GM18505 (cell line): ENCODE measurements around the gene PDE6A.
"Not testable (repeated sequence)": the region's sequence is repeated elsewhere in the genome, so short reads cannot be mapped to it uniquely, and the experiment has no call there.

Experiments used
- ATAC-seq: cut with Tn5 transposase; IDR thresholded peaks from one replicate; pipeline ENCODE4 v1.9.1; 2021; ENCODE audit not compliant: unreplicated experiment
- POLR2A ChIP-seq: IDR thresholded peaks from 4 replicates; pipeline ENCODE4 v1.6.1; 2011; ENCODE audit warnings: borderline replicate concordance; ENCODE audit not compliant: insufficient read depth, insufficient read length; ENCODE audit errors: extremely low read depth

The PDE6A gene

DNA sequence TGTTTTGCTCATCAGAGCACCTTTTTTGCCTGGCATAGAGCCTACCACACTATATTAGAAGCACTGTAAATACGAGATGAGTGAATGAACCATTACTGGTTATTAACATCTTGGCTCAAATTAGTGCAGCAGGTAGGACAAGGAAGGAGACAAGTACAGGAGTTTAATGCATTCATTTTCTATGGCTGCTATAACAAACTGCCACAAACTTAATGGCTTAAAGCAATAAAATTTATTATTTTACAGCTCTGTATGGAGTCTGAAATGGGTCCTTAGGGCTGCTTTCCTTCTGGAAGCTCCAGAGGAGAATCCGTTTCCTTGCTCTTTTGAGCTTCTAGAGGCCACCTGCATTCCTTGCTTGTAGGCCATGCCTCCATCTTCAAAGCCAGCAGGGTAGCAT, 59.1 kb downstream of the PDE6A start:
- no peak for TF ChIP-seq POLR2A
- ATAC-seq: no peak

DNA sequence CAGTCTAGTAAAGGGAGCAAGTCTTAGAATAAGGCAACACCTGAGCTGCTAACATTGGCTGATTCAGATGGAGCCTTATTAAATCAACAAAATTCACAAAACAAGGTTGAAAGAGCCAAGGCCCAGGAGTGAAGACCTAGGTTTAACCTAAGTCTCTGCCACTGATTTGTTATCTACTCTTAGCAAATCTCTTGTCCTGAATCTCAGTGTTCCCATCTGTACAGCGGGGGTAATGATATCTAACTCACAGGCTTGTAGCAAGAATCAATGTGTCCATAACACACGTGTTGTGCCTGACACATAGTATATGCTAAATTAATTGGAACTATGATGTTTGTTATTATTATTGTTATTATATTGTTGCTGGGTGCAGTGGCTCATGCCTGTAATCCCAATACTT, 61.0 kb downstream of the PDE6A start:
- ATAC-seq: no peak

DNA sequence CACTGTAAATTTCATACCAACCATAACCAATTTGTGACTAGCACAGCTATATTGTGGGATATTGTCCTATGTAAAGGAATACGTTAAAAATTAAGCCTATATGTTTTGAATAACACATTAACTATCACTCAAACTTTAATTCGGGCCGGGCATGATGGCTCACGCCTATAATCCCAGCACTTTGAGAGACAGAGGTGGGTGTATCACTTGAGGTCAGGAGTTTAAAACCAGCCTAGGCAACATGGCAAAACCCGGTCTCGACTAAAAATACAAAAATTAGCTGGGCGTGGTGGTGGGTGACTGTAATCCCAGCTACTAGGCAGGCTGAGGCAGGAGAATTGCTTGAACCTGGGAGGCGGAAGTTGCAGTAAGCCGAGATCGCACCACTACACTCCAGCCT, 62.0 kb downstream of the PDE6A start:
- ATAC-seq: not testable (repeated sequence)

More for the DNA sequence above, 61.0 kb downstream of the PDE6A start:
- no peak for TF ChIP-seq POLR2A

DNA sequence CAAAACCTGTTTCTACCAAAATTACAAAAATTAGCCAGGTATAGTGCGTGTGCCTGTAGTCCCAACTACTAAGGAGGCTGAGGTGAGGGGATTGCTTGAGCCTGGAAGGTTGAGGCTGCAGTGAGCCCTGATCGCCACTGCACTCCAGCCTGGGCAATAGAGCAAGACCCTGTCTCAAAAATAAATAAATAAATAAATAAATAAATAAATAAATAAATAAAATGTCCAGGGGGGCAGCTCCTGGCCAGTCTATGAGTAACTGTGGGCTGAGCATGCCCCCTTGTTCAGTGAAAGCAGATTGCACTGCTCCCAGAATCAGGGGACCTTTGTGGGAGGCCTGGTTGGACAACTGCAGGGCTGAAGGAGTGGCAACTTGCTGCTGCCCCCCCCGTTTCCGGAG, 62.7 kb downstream of the PDE6A start:
- no peak for ATAC-seq
- no peak for TF ChIP-seq POLR2A

DNA sequence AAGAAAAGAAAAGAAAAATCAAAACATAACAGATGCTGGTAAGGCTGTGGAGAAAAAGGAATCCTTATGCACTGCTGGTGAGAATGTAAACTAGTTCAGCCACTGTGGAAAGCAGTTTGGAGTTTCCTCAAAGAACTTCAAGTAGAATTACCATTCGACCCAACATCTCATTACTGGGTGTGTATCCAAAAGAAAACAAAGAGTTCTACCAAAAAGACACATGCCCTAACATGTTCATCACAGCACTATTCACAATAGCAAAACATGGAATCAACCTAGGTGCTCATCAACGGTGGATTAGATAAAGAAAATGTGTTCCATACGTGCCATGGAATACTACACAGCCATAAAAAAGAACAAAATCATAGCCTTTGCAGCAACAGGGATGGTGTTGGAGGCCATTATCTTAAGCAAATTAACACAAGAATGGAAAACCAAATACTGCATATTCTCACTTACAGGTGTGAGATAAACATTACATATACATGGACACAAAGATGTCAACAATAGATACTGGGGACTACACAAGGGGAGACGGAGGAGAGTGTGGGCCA, 63.4 kb downstream of the PDE6A start:
- no peak for TF ChIP-seq POLR2A
- no peak for ATAC-seq

DNA sequence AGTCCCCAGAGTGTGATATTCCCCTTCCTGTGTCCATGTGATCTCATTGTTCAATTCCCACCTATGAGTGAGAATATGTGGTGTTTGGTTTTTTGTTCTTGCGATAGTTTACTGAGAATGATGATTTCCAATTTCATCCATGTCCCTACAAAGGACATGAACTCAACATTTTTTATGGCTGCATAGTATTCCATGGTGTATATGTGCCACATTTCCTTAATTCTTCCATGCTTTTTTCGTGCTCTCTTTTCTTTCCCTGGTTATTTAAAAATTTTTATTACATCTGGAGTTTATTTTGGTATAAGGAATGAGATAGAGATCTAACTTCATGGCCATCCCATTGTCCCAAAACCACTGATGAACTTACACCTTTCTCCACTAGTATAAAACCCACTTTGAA, 65.0 kb downstream of the PDE6A start:
- ATAC-seq: not testable (repeated sequence)

DNA sequence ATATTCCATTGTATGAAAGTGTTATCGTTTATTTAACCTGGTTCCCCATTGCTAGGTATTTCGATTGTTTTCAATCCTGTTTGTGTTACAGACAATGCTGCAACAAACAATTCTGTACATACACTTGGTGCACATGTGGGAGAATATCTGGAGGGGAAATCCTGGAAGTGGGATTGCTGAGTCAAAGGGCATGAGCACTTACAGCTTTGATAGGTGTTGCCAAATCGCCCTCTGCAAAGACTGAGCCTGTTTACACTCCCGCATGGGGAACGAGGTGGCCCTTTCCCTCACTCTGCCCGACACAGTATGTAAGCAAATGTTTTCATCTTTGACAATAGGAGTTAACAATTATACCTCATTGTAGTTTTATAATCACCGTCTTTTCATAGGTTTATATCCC, 66.2 kb downstream of the PDE6A start:
- ATAC-seq: no peak
- no peak for TF ChIP-seq POLR2A

DNA sequence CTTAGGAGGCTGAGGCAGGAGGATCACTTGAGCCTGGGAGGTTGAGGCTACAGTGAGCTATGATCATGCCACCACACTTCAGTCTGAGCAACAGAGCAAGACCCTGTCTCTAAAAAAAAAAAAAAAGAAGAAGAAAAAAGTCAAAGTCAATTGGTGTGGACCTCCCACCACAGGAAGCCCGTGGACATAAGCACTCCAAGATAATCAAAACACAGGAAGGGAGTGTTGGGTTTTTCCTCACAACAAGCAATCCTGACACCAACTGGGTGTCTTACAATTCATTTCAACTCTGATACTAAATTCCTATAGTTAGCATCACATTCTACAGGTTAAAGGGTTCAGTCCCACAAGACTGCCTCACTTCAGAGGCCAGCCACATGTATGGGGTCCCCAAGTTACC, 70.7 kb downstream of the PDE6A start:
- no peak for ATAC-seq
- no peak for TF ChIP-seq POLR2A

DNA sequence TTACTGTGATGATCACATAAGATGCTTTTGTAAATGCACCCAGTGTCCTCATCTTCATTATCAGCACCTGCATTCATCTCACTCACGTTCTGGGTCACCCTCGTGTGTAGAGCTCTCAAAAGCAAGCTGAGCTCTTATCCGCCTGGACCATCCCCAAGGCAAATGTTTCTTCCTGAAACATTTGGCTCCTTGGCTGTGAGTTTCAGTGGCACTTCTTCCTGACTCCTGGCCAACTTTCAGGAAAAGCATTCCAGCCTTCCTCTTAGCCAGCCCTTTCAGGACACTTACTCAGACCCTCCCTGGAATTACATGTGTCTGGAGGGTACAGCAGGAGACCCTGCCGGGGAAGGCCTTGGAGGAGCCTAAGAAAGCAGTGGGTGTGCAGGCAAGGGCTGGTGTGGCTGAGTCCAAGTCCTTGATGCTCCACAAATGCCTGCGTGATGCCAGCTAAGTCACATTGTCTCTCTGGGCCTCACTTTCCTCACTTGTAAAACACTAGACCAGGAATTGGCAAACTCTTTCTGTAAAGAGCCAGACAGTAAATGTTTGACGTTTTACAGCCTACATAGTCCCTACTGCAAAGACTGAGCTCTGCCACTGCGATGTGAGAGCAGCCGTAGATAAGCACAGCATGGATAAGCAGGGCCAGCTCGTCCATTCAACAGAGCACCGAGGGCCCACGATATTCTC, 72.1 kb downstream of the PDE6A start:
- no peak for ATAC-seq
- TF ChIP-seq POLR2A: no peak

DNA sequence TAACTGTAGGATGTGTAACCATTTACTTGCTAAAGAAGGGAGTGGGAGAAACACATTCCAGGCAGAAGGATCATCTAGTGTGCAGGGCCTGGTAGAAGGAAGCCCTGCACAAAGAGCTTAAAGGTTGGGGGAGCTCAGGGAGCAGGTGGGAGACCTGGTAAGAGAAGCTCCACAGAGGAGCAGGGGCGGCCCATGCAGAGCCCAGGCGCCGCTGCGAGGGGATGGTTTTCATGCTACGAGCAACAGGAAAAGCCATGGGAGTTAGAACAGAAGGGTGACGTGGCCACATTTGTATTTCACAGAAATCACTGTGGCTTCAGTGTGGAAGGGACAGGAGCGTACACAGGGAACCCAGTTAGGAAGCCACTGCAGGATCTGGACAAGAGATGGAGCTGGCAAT, 73.1 kb downstream of the PDE6A start:
- ATAC-seq: no peak
- no peak for TF ChIP-seq POLR2A

DNA sequence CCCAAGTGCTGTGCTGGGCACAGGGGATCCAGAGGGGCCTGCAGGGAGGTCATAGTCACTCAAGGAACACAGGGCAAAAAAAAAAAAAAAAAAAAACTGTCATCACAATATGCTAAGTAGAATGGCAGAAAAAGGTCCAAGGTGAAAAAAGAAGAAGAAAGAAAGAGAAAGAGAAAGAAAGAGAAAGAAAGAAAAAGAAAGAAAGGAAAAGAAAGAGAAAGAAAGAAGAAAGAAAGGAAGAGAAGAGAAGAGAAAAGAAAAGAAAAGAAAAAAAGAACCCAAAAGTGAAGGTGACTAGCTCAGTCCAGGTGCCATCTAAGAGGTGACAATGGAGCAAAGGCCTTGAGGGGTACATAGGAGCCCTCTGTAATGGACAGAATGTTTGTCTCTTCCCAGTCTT, 73.9 kb downstream of the PDE6A start:
- no peak for ATAC-seq

DNA sequence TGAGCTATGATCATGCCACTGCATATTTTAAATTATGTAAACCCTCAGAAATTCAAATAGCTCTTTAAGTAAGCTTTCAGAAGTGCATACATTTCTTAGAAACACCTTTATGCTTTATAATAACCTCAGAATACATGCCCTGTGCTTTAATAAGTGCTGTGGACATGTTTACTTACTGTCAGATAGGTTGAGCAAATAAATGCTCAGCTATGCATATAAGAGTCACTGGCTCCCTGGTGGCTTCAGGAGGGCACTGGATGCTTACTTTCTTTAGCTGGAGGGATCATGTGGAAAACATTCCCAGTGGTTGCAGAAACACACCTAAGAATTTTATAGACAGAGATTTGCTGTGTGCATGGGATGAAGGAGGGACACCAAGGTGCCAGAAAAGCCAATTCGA, 74.4 kb downstream of the PDE6A start:
- TF ChIP-seq POLR2A: no peak
- ATAC-seq: no peak

More for the DNA sequence above, 73.9 kb downstream of the PDE6A start:
- no peak for TF ChIP-seq POLR2A

DNA sequence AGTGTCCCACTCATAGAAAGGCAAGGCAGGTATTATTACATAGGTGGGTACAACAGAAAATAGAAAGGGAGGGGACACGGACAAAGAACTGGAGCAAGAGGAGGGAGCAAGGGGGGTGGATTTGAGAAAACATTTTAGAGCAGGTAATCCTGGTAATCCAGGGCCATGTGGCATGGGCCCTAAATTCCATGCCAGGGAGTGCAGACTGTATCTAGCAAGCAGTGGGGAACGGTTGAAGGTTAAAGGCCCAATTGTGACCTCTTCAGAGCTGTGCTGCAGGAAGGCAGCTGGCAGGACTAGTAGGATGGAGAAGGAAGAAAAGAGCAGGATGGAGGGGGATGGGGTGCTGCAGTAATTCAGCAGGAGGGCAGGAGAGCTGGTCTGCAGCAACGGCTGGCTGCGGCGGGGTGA, 75.2 kb downstream of the PDE6A start:
- no peak for TF ChIP-seq POLR2A
- no peak for ATAC-seq

DNA sequence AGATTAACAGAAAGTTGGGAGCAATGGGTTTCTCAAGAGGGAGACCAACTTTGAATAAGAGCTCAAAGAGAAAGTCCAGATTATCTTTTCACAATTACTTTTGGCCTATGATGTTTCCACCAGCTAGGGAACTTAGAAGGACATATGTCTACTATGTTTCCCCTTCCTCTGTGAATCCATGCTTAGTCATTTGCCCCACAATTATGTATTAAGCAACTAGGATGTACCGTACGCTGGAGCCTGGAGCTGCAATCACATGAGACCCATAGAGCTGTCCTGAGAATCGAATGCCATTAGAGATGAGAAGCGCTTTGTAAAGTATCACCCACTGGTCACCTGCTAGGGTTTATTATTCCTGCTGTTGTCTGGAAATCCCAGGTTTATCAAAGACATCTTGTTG, 78.8 kb downstream of the PDE6A start:
- no peak for TF ChIP-seq POLR2A
- ATAC-seq: no peak

DNA sequence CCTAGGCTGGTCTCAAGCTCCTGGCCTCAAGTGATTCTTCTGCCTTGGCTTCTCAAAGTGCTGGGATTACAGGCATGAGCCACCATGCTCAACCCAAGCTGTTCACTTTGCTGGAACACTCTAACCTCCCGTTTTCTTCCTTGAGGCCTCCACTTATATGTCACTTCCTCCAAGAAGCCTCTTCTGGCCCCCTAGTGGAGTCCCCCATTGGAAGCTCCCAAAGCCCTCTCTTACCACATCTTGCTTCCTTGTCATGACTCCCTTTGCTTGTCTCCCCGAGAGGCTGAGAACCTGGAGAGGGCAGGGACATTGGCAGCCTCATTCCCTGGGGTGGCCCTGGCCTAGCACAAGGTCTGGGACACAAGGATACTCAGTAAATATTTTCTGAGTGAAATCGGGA, 80.8 kb downstream of the PDE6A start:
- no peak for TF ChIP-seq POLR2A
- ATAC-seq: no peak

DNA sequence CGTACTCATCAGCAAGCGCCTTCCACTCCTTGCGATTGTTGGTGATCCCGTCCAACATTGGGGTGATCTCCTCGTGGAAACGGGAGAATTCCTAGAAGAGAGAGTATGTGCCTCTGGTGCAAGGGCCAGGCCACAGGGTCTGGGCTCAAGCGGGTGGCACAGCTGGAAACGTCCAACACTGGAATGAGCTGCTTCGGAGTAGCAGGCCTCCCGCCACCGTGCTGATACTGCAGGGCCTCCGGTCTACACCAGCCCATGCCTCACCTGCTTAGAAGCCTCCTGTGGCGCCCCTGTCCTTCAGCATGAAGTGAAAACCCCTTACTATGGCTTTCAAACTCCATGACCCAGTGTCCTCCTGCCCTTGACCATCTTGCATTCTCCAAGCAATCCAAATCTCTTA, 81.4 kb downstream of the PDE6A start:
- ATAC-seq: no peak

More for the DNA sequence above, 81.4 kb downstream of the PDE6A start:
- TF ChIP-seq POLR2A: no peak
